HCT116 (cell line): ENCODE data around the gene CSPG4. TPM values are rescaled to one million over a fixed set of nuclear protein-coding genes. Genes with fewer than 3 reads are reported as not detected.

Experiments used
- ATAC-seq: fragments of 200-7000 bp; cut with Tn5 transposase; 2 replicates; pipeline ENCODE4 v1.9.1; 2020; ENCODE audit warnings: mild to moderate bottlenecking, moderate library complexity
- BruUV-seq: library from RNA; stranded (reverse); fragments of 400-500 nt; replicated peaks from 2 replicates; lab custom pipeline; 2021; lab: Mats Ljungman, UMichigan
- CTCF ChIA-PET: fragments of 300-600 bp; sonication (Branson Sonifier 250); formaldehyde crosslinking; loops from one replicate; lab custom pipeline; 2021; ENCODE audit warnings: antibody characterized with exemption; lab: Charles Lee
- POLR2A ChIA-PET: fragments of 300-600, 350-600 bp; sonication (Branson Sonifier 250); formaldehyde crosslinking; loops from one replicate; lab custom pipeline; 2021; ENCODE audit warnings: antibody characterized with exemption; lab: Charles Lee
- RAD21 ChIA-PET, 2 experiments: fragments of 300-600 bp; sonication (Branson Sonifier 250); formaldehyde crosslinking; loops; one replicate each; lab custom pipeline; 2023; ENCODE audit warnings: low total read pairs in 2 of 2; ENCODE audit not compliant: uncharacterized antibody in 2 of 2, unreplicated experiment in 2 of 2, low non-redundant PET in 1 of 2; lab: Charles Lee
- DNase-seq: peaks from one replicate; pipeline ENCODE4 v3.0.0-alpha.2; 2010; ENCODE audit warnings: low read depth, low spot score
- H2AFZ ChIP-seq: fragments of 200-600 bp; shearing (Covaris generic), sonication (generic); 2 replicates; pipeline ENCODE4 v1.6.1; 2017; ENCODE audit warnings: low read depth, mixed run types, mixed read lengths, antibody characterized with exemption, low read length; ENCODE audit not compliant: poor library complexity, severe bottlenecking
- H3K27ac ChIP-seq: 2 replicates; pipeline ENCODE4 v1.5.1; 2012; ENCODE audit warnings: low read depth, low read length
- H3K27me3 ChIP-seq: fragments of 200-600 bp; sonication (generic); 2 replicates; pipeline ENCODE4 v1.6.1; 2016; ENCODE audit warnings: mixed run types, low read length, mixed read lengths; ENCODE audit not compliant: insufficient read depth
- H3K36me3 ChIP-seq, 2 experiments: fragments of 200-500 bp in 1 of 2; fragments of 200-600 bp in 1 of 2; sonication (Bioruptor generic) in 1 of 2; sonication (generic) in 1 of 2; 2 replicates each; pipeline versions ENCODE4 v1.5.1 to v1.6.1; 2014 to 2016; ENCODE audit warnings: low read length in 2 of 2, inconsistent platforms in 1 of 2, mixed read lengths in 1 of 2, mixed run types in 1 of 2; ENCODE audit not compliant: insufficient read depth in 2 of 2, control insufficient read depth in 1 of 2
- H3K4me1 ChIP-seq, 2 experiments: fragments of 200-600 bp in 1 of 2; sonication (generic) in 1 of 2; 2 replicates each; pipeline versions ENCODE4 v1.5.1 to v1.6.1; 2012 to 2017; ENCODE audit warnings: low read length in 2 of 2, inconsistent platforms in 1 of 2, mild to moderate bottlenecking in 1 of 2, mixed read lengths in 1 of 2, mixed run types in 1 of 2, moderate library complexity in 1 of 2; ENCODE audit not compliant: insufficient read depth in 2 of 2, control insufficient read depth in 1 of 2
- H3K4me2 ChIP-seq: fragments of 200-600 bp; sonication (generic); 2 replicates; pipeline ENCODE4 v1.6.1; 2017; ENCODE audit warnings: mixed run types, low read length, mixed read lengths
- H3K4me3 ChIP-seq, 2 experiments: fragments of 200-600 bp in 1 of 2; sonication (generic) in 1 of 2; replicated peaks in 1 of 2; 2 replicates each; pipeline ENCODE4 v1.5.1; 2011 to 2016; ENCODE audit warnings: low read length in 2 of 2, control low read depth in 1 of 2, low read depth in 1 of 2, mild to moderate bottlenecking in 1 of 2, mixed read lengths in 1 of 2, mixed run types in 1 of 2
- H3K79me2 ChIP-seq: fragments of 200-600 bp; sonication (generic); 2 replicates; pipeline ENCODE4 v1.6.1; 2017; ENCODE audit warnings: mild to moderate bottlenecking, mixed run types, low read length, moderate library complexity, mixed read lengths; ENCODE audit not compliant: insufficient read depth
- H3K9ac ChIP-seq: fragments of 200-600 bp; sonication (generic); 2 replicates; pipeline ENCODE4 v1.6.1; 2016; ENCODE audit warnings: low read length, mixed read lengths
- H3K9me2 ChIP-seq: fragments of 200-600 bp; sonication (generic), shearing (Covaris generic); 2 replicates; pipeline ENCODE4 v1.6.1; 2017; ENCODE audit warnings: mixed run types, mild to moderate bottlenecking, moderate library complexity; ENCODE audit not compliant: insufficient read depth
- H3K9me3 ChIP-seq, 2 experiments: fragments of 200-500 bp in 1 of 2; fragments of 200-600 bp in 1 of 2; sonication (Bioruptor generic) in 1 of 2; sonication (generic) in 1 of 2; 2 replicates each; pipeline ENCODE4 v1.6.1; 2014 to 2017; ENCODE audit warnings: low read length in 2 of 2, mixed read lengths in 2 of 2, inconsistent platforms in 1 of 2, low read depth in 1 of 2, mild to moderate bottlenecking in 1 of 2, mixed run types in 1 of 2, moderate library complexity in 1 of 2; ENCODE audit not compliant: control insufficient read depth in 1 of 2, insufficient read depth in 1 of 2
- H4K20me1 ChIP-seq: fragments of 200-600 bp; sonication (generic), shearing (Covaris generic); 2 replicates; pipeline ENCODE4 v1.6.1; 2017; ENCODE audit warnings: mixed run types, mild to moderate bottlenecking, moderate library complexity; ENCODE audit not compliant: insufficient read depth
- CBX3 ChIP-seq: IDR thresholded peaks from 2 replicates; pipeline ENCODE4 v1.6.1; 2012; ENCODE audit warnings: low read depth
- ELF1 ChIP-seq: IDR thresholded peaks from 2 replicates; pipeline ENCODE4 v1.6.1; 2012; ENCODE audit warnings: low read depth, borderline replicate concordance
- EZH2phosphoT487 ChIP-seq: fragments of 200-600 bp; IDR thresholded peaks from 2 replicates; pipeline ENCODE4 v1.6.1; 2018; ENCODE audit warnings: antibody characterized with exemption, borderline replicate concordance
- FOSL1 ChIP-seq: IDR thresholded peaks from 2 replicates; pipeline ENCODE4 v1.6.1; 2012; ENCODE audit warnings: low read depth
- POLR2A ChIP-seq: IDR thresholded peaks from 2 replicates; pipeline ENCODE4 v1.7.0; 2011; ENCODE audit warnings: borderline replicate concordance; ENCODE audit not compliant: insufficient read depth, insufficient read length; ENCODE audit errors: extremely low read depth
- SP1 ChIP-seq: IDR thresholded peaks from 2 replicates; pipeline ENCODE4 v1.6.1; 2012; ENCODE audit warnings: low read depth
- SRF ChIP-seq: IDR thresholded peaks from 2 replicates; pipeline ENCODE4 v1.6.1; 2012; ENCODE audit warnings: low read depth
- YY1 ChIP-seq: IDR thresholded peaks from 2 replicates; pipeline ENCODE4 v1.6.1; 2011; ENCODE audit warnings: low read length, low read depth, moderate library complexity, mild to moderate bottlenecking; ENCODE audit not compliant: insufficient replicate concordance; ENCODE audit errors: extremely low read depth
- ZBTB33 ChIP-seq: IDR thresholded peaks from 2 replicates; pipeline ENCODE4 v1.6.1; 2011; ENCODE audit warnings: mild to moderate bottlenecking, low read length, moderate library complexity; ENCODE audit not compliant: insufficient replicate concordance; ENCODE audit errors: extremely low read depth
- ZFX ChIP-seq: fragments of 450-650 bp; IDR thresholded peaks from 2 replicates; pipeline ENCODE4 v1.6.1; 2017
- ZNF274 ChIP-seq: fragments of 200-500 bp; sonication (Bioruptor generic); IDR thresholded peaks from 2 replicates; pipeline ENCODE4 v1.6.1; 2014; ENCODE audit warnings: mild to moderate bottlenecking, low read depth, low read length, inconsistent platforms
- intact Hi-C: fragments of 100-400 bp; cut with micrococcal nuclease; formaldehyde crosslinking; loops from 2 replicates; pipeline ENCODE4 v1.10.0; 2022
- total RNA-seq: library from RNA; stranded (reverse); gene quantifications from one replicate; pipeline ENCODE4 v1.2.1, GENCODE V29; 2021; ENCODE audit not compliant: unreplicated experiment
- TF ChIP-seq, protein P1 (sequence below), 3 experiments: fragments of 200-600 bp in 1 of 3; sonication (generic) in 1 of 3; IDR thresholded peaks in 2 of 3; conservative IDR thresholded peaks in 1 of 3; 2 replicates each; pipeline ENCODE4 v1.5.1; 2012 to 2017; ENCODE audit warnings: low read depth in 2 of 3, low read length in 2 of 3, antibody characterized with exemption in 1 of 3, borderline replicate concordance in 1 of 3, control low read depth in 1 of 3, mild to moderate bottlenecking in 1 of 3, mixed read lengths in 1 of 3, mixed run types in 1 of 3, moderate library complexity in 1 of 3; ENCODE audit not compliant: insufficient read depth in 1 of 3
- TF ChIP-seq, protein P2 (sequence below): IDR thresholded peaks from 2 replicates; pipeline ENCODE4 v1.6.1; 2012
- TF ChIP-seq, protein P3 (sequence below): IDR thresholded peaks from 2 replicates; pipeline ENCODE4 v1.6.1; 2012

Gene CSPG4
- total RNA-seq, 1 experiment from 2014 or later, result 18.1 TPM

DNA sequence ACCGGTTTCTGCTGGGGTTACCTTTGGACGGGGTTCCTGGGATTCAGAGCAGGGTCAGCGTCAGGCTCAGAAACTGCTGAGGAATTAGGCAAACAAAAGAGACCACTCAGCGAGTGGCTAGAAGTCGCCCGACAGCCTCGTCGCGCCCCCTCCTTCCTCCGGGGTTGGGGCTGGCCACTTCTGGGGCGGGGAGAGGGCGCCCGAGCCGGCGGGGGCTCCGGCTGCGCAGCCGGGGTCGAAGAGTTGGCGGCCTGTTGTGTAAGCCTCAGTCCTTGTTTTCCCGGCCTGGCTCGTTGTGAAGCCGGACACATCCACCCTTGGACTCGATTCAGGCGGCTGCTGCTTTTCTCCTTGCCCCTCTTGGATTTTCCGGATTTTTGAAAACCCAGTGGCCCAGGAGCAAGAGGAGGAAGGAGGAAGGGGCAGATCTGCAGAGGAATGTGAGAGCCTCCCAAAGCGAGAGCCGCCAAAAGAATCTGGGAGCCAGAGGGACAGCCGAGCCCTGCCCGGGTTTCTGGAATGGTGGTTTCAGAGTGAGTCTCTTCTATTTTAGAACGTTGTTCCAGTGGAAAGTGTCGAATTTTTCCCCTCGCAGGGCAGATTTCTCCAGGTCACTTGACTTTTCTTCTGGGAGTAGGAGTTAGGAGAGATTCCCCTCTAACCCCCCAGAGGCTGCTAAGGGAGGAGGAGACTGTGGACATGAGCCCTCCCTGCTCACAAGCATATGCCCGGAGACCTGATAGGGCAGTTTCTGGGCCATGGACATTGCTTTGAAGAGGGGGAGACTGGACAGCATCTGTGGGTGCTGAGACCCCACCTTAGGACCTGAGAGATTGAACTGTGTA is 64.3 kb downstream of the CSPG4 start:
- no peaks in the 10 kb centered on the region for H3K9me3 ChIP-seq
- H3K27ac ChIP-seq, result peak overlapping the region; percentile 76
- ATAC-seq (peak; percentile 29), DNase-seq (no peak)
- RAD21 ChIA-PET, result interaction anchor here (0.6 to 1.3 kb wide), 5 partner anchors 21 to 301 kb away, joined by 3 to 6 read pairs (median 4); partner anchors contain the start of genes MAN2C1 (in 1 of the 2) and SIN3A (in 1 of the 2)
- intact Hi-C loops, result no loop called here
- no peak for TF ChIP-seq SRF
- TF ChIP-seq ELF1, result no peak
- TF ChIP-seq ZNF274, result no peak
- TF ChIP-seq FOSL1, result no peak
- TF ChIP-seq EZH2phosphoT487, result no peak
- TF ChIP-seq ZFX, result no peak
- TF ChIP-seq ZBTB33, result no peak
- no peak for TF ChIP-seq POLR2A
- TF ChIP-seq, protein P1, sequence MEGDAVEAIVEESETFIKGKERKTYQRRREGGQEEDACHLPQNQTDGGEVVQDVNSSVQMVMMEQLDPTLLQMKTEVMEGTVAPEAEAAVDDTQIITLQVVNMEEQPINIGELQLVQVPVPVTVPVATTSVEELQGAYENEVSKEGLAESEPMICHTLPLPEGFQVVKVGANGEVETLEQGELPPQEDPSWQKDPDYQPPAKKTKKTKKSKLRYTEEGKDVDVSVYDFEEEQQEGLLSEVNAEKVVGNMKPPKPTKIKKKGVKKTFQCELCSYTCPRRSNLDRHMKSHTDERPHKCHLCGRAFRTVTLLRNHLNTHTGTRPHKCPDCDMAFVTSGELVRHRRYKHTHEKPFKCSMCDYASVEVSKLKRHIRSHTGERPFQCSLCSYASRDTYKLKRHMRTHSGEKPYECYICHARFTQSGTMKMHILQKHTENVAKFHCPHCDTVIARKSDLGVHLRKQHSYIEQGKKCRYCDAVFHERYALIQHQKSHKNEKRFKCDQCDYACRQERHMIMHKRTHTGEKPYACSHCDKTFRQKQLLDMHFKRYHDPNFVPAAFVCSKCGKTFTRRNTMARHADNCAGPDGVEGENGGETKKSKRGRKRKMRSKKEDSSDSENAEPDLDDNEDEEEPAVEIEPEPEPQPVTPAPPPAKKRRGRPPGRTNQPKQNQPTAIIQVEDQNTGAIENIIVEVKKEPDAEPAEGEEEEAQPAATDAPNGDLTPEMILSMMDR (IDR thresholded peaks at IDR 0.05 in 2 of 3, conservative IDR thresholded peaks at IDR 0.05 in 1 of 3; ENCODE audit: borderline replicate concordance in 1 of 3, insufficient read depth in 1 of 3, low read depth in 2 of 3, low read length in 2 of 3), result no peak
- TF ChIP-seq SP1, result no peak
- no peak for TF ChIP-seq YY1
- TF ChIP-seq, protein P2, sequence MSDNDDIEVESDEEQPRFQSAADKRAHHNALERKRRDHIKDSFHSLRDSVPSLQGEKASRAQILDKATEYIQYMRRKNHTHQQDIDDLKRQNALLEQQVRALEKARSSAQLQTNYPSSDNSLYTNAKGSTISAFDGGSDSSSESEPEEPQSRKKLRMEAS, result no peak
- no peak for TF ChIP-seq CBX3
- TF ChIP-seq, protein P3, sequence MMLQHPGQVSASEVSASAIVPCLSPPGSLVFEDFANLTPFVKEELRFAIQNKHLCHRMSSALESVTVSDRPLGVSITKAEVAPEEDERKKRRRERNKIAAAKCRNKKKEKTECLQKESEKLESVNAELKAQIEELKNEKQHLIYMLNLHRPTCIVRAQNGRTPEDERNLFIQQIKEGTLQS, result no peak
- H3K4me2 ChIP-seq, result peak overlapping the region; percentile 99
- peak overlapping the region; percentile 56 for H2AFZ ChIP-seq
- TSS peak; percentile 52 for BruUV-seq
- H3K36me3 ChIP-seq, result peaks cover 0 to 12% of the 10 kb centered on the region in 2 experiments; a peak in 1 of 4 replicates
- H3K9me2 ChIP-seq, result no peaks in the 10 kb centered on the region
- peak overlapping the region; percentile 95 for H3K9ac ChIP-seq
- peaks cover 43% of the 10 kb centered on the region for H3K79me2 ChIP-seq
- CTCF ChIA-PET, result interaction anchor here (0.7 to 2.4 kb wide), 9 partner anchors 10 to 280 kb away, joined by 3 to 8 read pairs (median 4); partner anchors contain the start of genes MAN2C1, SIN3A and SNUPN
- no peaks in the 10 kb centered on the region for H4K20me1 ChIP-seq
- H3K4me3 ChIP-seq, result peak overlapping the region; percentile 83 to 98
- POLR2A ChIA-PET, result interaction anchor here (0.6 to 1.6 kb wide), 5 partner anchors 13 to 281 kb away, joined by 4 to 10 read pairs (median 5); partner anchors contain the start of gene SIN3A
- peaks cover 22 to 58% of the 10 kb centered on the region in 2 experiments for H3K4me1 ChIP-seq
- H3K27me3 ChIP-seq, result no peaks in the 10 kb centered on the region
